GM19438 (cell line): ENCODE results near the gene ANKRD44.

ENCODE experiments used
- ATAC-seq: cut with Tn5 transposase; IDR thresholded peaks from one replicate; pipeline ENCODE4 v1.9.1; 2021; ENCODE audit warnings: low read depth; ENCODE audit not compliant: unreplicated experiment

ANKRD44 gene

GRCh38 chr2:197090742-197091367, 219.7 kb downstream of the ANKRD44 start:
- no peak for ATAC-seq

- no peak for ATAC-seq
Measured at GRCh38 chr2:197089655-197090054, 220.9 kb downstream of the ANKRD44 start.

DNA sequence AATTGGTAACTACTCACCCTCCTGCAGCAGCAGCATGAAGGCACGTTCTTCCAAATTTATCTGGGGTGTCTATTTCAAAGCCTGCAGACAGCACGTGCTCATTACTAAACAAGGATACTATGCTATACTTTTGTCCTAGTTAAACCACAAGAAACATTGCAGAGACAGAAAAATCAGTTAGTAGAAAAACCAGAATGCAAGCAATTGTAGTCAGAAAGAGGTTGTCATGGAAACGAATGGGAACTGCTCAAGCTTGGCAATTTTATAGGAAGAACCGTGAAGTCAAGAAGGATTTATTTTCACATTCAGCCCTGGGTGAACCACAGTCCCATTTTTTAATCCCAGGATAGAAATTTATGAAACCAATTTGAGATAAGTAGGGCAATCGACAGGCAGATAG, 221.9 kb downstream of the ANKRD44 start:
- ATAC-seq, result no peak

GRCh38 chr2:197086500-197086899, 224.1 kb downstream of the ANKRD44 start:
- no peak for ATAC-seq

DNA sequence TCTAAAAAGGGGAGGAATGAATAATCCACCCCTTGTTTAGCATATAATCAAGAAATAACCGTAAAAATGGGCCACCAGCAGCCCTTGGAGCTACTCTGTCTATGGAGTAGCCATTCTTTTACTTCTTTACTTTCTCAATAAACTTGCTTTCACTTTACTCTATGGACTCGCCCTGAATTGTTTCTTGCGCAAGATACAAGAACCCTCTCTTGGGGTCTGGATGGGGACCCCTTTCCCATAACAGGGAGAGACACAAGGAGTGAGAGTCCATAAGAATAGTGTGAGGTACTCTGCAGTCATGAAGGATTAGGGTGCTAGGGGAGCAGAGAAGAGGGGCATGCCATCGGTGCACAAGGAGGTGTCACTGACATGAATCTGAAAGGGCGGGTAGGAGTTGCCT, 224.9 kb downstream of the ANKRD44 start:
- no peak for ATAC-seq

DNA sequence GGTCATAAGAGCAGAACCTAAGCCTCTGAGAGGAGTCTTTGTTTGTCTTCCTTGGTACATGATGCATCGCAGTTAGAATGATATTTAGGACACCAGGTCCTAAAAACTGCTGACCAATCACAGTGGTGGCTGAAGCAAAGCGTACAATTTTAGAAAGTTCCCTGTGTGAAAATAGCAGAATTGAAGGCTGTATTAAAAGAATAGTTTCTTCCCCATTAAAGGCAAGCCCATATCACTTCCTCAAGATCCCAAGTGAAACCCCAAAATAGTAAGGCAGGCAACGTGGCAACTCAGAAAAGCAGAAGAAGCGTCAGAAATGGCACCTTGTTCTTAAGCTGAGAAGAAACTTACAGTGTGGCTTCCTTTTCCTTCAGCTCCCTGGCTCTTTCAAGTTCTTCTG, 229.3 kb downstream of the ANKRD44 start:
- ATAC-seq, result no peak

DNA sequence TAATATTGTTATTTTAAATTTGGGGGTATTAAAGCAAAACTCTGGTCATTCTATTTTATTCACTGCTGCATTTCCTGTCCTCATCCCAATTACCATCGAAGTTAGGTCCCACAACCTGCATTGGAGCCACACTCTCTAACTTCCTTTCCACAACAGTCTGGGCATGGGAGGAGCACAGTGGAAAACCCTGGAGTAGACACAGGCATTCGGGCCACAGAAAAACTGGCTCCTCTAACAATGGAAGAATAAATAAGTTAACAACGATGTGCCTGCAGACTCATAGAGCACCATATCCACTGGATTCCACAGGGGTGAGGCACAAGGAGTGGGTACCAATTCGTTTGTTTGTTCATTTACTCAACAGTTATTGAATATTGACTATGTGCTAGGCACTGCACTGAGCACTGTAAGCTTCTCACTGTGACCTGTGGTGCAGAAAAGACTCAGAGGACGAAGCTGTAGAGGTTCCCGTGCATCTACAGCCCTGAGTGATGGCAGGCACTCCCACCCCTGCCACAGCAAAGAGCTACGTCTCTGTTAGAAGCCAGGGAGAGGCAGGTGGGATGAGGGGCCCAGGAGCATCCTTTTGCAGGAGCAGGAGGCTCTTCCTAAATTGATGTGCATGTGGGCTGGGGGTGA, 229.9 kb downstream of the ANKRD44 start:
- no peak for ATAC-seq

GRCh38 chr2:197079832-197080555, 230.6 kb downstream of the ANKRD44 start:
- no peak for ATAC-seq

DNA sequence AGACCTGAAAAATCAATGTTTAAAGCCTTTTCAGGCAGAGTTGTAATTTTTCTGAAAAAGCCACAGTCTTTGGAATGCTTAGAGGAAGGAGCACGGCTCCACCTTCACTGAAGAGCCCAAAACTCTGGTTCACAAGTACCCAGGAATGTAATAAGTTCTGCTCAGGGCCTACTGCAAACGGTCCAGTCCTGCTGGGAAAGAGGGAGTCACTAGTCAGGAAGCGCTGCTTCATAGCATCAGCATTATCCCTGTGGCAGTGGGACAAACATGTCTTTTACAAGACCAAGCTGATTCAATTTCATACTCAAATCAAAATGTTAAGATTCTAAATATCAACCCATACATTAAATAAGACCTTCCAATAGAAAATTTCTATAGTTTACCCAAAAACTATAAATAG, 231.2 kb downstream of the ANKRD44 start:
- ATAC-seq, result no peak

DNA sequence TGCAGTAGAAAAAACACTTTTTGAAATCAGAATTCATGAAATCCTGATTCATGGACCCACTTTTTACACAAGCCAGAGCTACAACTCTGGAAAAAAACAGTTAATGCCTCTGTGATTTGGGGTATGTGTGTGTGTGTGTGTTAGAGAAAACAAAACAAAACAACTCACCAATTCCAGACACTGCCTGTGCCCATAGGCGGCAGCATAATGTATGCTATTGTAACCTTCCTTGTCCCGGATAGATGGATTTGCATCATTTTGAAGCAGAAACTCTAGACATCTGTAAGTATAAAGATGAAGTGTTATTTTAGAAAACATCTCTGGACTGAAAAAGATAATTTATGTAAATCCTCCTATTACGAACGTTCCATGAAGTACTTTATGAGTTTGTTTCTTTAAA, 232.0 kb downstream of the ANKRD44 start:
- ATAC-seq, result no peak

DNA sequence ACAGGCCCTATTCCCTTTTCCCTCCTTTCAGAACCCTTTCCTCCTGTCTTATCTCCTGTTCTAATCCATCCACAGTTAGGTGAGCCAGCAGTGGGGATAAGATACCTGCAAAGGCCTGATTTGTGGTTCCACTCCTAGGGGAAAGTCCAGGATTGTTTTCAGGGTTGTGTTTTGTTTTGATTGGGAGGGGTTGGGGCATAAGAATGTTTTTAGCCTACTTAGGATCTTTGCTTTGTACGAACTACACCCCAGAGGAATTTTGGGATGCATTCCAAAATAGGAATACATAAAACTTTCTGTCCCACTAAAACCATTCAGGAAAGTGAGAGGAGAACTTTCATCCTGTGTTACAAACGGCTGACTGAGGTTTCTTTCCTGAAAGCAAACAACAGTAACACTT, 233.2 kb downstream of the ANKRD44 start:
- no peak for ATAC-seq

GRCh38 chr2:197076652-197077051, 233.9 kb downstream of the ANKRD44 start:
- ATAC-seq, result no peak

DNA sequence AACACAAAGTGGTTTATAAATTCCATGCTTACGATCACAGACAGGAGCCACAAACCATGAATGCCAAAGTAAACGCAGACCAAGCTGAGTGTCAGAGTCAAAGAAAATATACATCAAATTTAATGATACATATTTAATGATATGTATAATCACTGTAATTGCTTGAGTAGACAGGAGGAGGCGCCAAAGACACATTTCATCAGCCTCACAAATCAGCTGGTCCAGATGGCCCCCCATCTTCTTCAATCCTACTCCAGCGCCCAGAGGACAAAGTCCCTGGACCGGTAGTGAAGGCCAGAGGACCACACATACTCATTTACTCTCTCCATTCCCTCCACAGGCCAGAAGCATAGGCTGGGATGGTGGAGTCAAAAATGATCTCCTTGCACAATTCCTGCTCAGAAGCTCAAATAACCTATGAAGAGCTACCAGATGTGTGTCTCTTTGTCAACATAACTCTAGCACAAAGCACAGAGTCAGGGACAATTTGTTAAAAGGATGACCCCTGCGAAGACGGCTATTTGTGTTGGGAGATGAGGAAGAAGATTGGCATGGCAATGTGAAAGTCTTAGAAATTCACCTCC, 234.7 kb downstream of the ANKRD44 start:
- ATAC-seq, result no peak

GRCh38 chr2:197075281-197075680, 235.3 kb downstream of the ANKRD44 start:
- no peak for ATAC-seq

DNA sequence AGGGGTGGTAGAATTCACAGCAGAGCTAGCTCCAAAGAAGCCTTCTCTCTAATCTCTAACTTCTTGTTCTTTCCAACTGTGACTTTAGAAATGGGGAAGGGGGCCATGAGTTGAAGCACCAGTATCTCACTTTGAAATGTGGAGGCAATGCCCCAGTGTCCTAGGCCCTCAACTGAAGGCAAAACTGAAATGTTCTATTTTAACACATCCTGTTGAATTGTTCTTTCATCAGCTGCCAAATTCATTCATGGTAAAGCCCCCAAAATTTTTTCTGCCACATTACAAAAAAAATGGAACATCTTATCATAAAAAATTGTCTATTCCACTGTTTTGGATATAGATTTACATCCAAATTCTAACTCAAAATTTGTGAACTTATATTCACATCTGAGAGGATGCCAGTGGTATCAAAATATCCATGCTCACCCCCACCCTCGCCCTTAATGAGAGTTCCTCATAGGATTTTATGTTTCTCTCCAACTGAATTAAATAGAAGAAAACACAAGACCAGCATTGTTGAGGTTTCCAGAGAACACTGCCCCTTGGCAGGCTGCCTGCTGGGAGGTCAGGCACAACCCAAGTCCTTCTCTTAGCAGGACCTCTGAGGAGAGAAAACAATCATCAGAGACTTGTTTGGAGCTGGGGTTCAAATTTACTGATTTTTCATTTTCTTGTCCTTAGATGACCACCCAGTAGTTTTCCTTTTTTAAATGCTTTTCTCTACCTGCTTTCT, 236.7 kb downstream of the ANKRD44 start:
- no peak for ATAC-seq

DNA sequence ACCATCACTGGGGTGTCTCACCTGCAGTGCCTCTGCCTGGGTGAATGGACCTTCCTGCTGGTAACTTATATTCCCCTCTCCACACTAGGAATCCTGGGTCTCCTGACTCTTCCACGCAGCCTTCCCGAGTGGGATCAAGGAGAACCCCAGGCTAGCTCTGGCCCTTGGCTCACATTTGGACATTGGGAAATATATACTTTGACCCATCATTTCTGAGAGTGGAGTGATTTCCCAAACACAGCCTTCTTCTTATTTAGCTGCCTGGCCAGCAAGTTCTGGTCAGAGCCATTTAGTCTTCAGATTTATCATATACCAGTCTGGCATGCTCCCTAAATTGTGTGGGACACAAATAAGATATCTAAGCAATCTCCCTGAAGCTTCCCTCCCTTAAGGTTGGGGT, 237.3 kb downstream of the ANKRD44 start:
- ATAC-seq, result no peak

GRCh38 chr2:197072533-197072932, 238.0 kb downstream of the ANKRD44 start:
- no peak for ATAC-seq

GRCh38 chr2:197071790-197072436, 238.7 kb downstream of the ANKRD44 start:
- ATAC-seq, result no peak

- no peak for ATAC-seq
Measured at GRCh38 chr2:197071213-197071612, 239.4 kb downstream of the ANKRD44 start.

DNA sequence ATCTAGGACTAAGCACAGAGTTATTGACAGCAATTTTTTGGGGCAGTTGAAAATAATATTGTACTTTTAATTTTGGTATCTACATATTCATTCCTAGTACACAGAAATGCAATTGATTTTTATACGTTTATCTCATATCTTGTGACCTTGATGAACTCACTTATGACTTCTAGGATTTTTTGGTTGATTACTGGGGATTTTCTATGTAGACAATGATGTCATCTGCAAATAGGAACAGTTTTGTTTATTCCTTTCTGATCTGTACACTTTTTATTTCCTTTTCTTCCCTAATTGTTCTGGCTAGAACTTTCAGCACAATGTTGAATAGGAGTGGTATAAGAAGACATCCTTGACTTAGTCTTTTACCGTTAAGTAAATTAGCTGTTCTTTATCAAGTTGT, 240.6 kb downstream of the ANKRD44 start:
- no peak for ATAC-seq
